HEK293T (cell line): ENCODE data around the gene DNAJC1.

Experiments
- BHLHE40 ChIP-seq: fragments of 450-650 bp; IDR thresholded peaks from 2 replicates; pipeline ENCODE4 v1.6.1; 2016; ENCODE audit warnings: mild to moderate bottlenecking, moderate library complexity, borderline replicate concordance
- CTBP1 ChIP-seq: fragments of 450-650 bp; IDR thresholded peaks from 2 replicates; pipeline ENCODE4 v1.6.1; 2016; ENCODE audit warnings: borderline replicate concordance
- ELF4 ChIP-seq: fragments of 450-650 bp; IDR thresholded peaks from 2 replicates; pipeline ENCODE4 v1.6.1; 2017; ENCODE audit warnings: antibody characterized with exemption
- FOXA1 ChIP-seq: fragments of 450-650 bp; IDR thresholded peaks from 2 replicates; pipeline ENCODE4 v1.6.1; 2016; ENCODE audit warnings: mild to moderate bottlenecking
- FOXK2 ChIP-seq: fragments of 450-650 bp; IDR thresholded peaks from 2 replicates; pipeline ENCODE4 v1.6.1; 2016; ENCODE audit warnings: mild to moderate bottlenecking
- FOXM1 ChIP-seq: fragments of 450-650 bp; IDR thresholded peaks from 2 replicates; pipeline ENCODE4 v1.6.1; 2017; ENCODE audit warnings: mild to moderate bottlenecking, borderline replicate concordance
- HDGF ChIP-seq: fragments of 450-650 bp; IDR thresholded peaks from 2 replicates; pipeline ENCODE4 v1.6.1; 2017; ENCODE audit warnings: antibody characterized with exemption, borderline replicate concordance
- L3MBTL2 ChIP-seq: fragments of 450-650 bp; conservative IDR thresholded peaks from 2 replicates; pipeline ENCODE4 v1.6.1; 2016; ENCODE audit warnings: mild to moderate bottlenecking
- LEF1 ChIP-seq: fragments of 450-650 bp; IDR thresholded peaks from 2 replicates; pipeline ENCODE4 v1.6.1; 2017; ENCODE audit warnings: mild to moderate bottlenecking, borderline replicate concordance
- PKNOX1 ChIP-seq: fragments of 450-650 bp; IDR thresholded peaks from 2 replicates; pipeline ENCODE4 v1.6.1; 2016
- SP1 ChIP-seq: fragments of 450-650 bp; IDR thresholded peaks from 2 replicates; pipeline ENCODE4 v1.6.1; 2017
- SUZ12 ChIP-seq: fragments of 450-650 bp; IDR thresholded peaks from 2 replicates; pipeline ENCODE4 v1.6.1; 2016; ENCODE audit warnings: mild to moderate bottlenecking
- TARDBP ChIP-seq: fragments of 450-650 bp; IDR thresholded peaks from 2 replicates; pipeline ENCODE4 v1.6.1; 2016

GRCh38 chr10:21904930-21905329 is 98.6 kb downstream of the DNAJC1 start:
- TF ChIP-seq TARDBP (no peak), FOXM1 (no peak), L3MBTL2 (no peak), HDGF (no peak), BHLHE40 (no peak), PKNOX1 (no peak), CTBP1 (no peak), SP1 (no peak), ELF4 (no peak), SUZ12 (no peak), FOXK2 (no peak), FOXA1 (no peak), LEF1 (no peak)
